Measurements from ENCODE around the gene LAMA3. TPM values are rescaled to one million over a fixed set of nuclear protein-coding genes. Genes with fewer than 3 reads are reported as not detected.

LAMA3 gene
- total RNA-seq, 1 donor, result 5.2 TPM

DNA sequence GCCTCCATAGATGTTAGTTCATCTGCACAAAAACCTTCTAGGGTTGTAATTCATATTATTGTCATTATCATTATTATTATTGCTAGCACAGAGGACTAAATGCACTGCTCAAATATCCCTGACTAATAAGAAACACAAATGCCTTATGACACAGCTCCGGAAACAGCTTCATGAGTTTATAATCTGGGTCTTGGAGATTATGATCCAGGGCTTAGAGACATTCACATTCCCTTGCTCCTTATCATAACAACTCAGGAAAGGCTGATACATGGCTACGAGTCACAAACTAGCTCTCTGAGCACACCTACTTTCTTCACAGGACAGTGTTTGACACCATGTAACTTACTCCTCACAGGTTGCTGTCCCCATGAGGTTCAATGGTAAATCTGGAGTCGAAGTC is 223.1 kb downstream of the LAMA3 start:
- peak; percentile 44 for DNase-seq (ENCODE audit: low read depth)
- TF ChIP-seq, protein P1, sequence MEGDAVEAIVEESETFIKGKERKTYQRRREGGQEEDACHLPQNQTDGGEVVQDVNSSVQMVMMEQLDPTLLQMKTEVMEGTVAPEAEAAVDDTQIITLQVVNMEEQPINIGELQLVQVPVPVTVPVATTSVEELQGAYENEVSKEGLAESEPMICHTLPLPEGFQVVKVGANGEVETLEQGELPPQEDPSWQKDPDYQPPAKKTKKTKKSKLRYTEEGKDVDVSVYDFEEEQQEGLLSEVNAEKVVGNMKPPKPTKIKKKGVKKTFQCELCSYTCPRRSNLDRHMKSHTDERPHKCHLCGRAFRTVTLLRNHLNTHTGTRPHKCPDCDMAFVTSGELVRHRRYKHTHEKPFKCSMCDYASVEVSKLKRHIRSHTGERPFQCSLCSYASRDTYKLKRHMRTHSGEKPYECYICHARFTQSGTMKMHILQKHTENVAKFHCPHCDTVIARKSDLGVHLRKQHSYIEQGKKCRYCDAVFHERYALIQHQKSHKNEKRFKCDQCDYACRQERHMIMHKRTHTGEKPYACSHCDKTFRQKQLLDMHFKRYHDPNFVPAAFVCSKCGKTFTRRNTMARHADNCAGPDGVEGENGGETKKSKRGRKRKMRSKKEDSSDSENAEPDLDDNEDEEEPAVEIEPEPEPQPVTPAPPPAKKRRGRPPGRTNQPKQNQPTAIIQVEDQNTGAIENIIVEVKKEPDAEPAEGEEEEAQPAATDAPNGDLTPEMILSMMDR (IDR thresholded peaks at IDR 0.05; ENCODE audit: insufficient read depth, low read depth, low read length), result no peak
- H3K4me3 ChIP-seq (ENCODE audit: low read depth, low read length), result no peak overlapping the region

DNA sequence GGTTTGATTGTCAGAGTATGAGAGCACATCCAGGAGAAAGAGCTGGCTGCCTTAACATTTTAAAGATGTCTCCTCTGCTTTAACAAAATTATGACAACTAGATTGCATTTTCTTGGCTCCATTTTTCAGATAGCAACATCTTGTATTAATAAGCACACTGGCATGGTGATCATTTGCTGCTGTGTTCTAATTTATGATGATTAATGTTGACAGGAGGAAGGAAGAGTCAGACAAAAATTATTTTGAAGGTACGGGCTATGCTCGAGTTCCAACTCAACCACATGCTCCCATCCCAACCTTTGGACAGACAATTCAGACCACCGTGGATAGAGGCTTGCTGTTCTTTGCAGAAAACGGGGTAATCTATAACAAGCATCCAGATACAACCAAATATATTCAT is 227.1 kb downstream of the LAMA3 start:
- DNase-seq (ENCODE audit: low read depth), result no peak
- TF ChIP-seq, protein P1 (IDR thresholded peaks at IDR 0.05; ENCODE audit: insufficient read depth, low read depth, low read length), result no peak
- no peak overlapping the region for H3K4me3 ChIP-seq (ENCODE audit: low read depth, low read length)

GRCh38 chr18:23918395-23919032 is 229.3 kb downstream of the LAMA3 start:
- peak; percentile 57 for DNase-seq (ENCODE audit: low read depth)
- no peak overlapping the region for H3K4me3 ChIP-seq (ENCODE audit: low read depth, low read length)
- TF ChIP-seq, protein P1 (IDR thresholded peaks at IDR 0.05; ENCODE audit: insufficient read depth, low read depth, low read length), result peak; percentile 89

GRCh38 chr18:23920054-23920453 is 230.8 kb downstream of the LAMA3 start:
- DNase-seq (ENCODE audit: low read depth), result no peak
- TF ChIP-seq, protein P1 (IDR thresholded peaks at IDR 0.05; ENCODE audit: insufficient read depth, low read depth, low read length), result no peak
- no peak overlapping the region for H3K4me3 ChIP-seq (ENCODE audit: low read depth, low read length)

DNA sequence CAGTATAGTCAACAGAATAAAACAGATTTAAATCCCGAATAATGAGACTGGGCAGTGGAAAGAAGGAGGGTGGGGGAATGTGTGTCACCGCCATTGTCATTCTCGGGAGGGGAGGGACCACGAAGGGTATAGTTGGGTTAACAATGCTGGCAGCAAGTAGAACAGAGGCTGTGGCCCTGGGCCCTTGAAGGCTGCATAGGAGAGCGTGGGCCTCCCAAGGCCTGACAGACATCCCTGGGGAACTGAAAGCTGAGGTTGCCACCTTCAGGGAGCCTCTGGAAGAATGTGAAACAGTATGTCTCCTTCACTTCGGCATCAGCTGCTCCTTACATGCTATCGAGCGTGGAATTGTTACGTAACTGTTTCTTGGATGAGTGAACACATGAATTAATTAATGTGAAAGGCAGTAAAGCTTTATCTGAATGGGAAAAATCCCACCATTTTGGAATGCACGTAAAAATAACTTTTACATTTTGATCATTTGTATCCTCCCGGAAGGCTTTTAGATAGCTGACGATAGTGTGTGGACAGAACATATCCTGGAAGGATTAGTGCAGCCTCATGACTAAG is 232.5 kb downstream of the LAMA3 start:
- peak; percentile 33 for DNase-seq (ENCODE audit: low read depth)

GRCh38 chr18:23922939-23923338 is 233.7 kb downstream of the LAMA3 start:
- H3K4me3 ChIP-seq (ENCODE audit: low read depth, low read length), result no peak overlapping the region
- DNase-seq (ENCODE audit: low read depth), result no peak
- TF ChIP-seq, protein P1 (IDR thresholded peaks at IDR 0.05; ENCODE audit: insufficient read depth, low read depth, low read length), result no peak

More for the DNA sequence above, 232.5 kb downstream of the LAMA3 start:
- TF ChIP-seq, protein P1 (IDR thresholded peaks at IDR 0.05; ENCODE audit: insufficient read depth, low read depth, low read length), result no peak
- H3K4me3 ChIP-seq (ENCODE audit: low read depth, low read length), result no peak overlapping the region
